ENCODE results near the gene HHLA2.

Gene HHLA2

DNA sequence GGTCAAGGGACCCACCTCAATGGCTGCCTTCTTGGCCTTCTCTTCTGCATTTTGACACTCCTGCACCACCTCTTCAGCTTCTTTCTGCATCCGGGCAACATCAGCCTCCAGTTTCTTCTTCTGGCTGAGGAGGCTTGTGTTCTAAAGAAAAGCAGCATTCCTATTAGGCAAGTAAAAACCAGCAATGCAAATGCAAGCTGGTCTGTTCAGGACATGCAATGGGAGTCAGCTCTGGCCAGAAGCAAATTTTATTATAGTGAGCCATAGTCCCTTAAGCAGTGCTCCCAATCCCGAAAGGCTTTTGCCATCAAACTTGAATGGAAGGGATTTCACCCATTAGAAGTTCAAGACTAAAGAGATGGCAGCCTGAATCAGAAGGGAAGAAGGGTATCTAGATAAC is 97.7 kb downstream of the HHLA2 start:
- DNase-seq, result no peak

DNA sequence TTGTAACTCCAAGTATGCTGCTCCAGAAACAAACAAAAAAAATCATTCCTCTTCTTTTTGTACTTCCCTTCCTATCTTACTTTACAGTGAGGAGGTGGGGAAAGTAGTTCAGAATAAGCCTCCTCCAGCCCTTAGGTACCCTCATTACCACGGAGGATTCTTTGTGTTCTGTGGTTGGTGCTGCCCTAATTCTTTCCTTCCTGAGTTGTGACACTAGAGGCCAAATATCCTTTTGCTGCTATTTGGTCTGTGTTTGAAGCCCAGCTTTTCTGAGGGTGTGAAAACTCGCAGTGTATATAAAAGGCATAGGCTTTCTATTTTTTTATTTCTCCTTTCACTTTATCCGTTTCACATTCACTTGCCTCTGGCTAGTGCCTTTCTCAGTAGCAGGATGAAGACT is 98.2 kb downstream of the HHLA2 start:
- no peak for DNase-seq

DNA sequence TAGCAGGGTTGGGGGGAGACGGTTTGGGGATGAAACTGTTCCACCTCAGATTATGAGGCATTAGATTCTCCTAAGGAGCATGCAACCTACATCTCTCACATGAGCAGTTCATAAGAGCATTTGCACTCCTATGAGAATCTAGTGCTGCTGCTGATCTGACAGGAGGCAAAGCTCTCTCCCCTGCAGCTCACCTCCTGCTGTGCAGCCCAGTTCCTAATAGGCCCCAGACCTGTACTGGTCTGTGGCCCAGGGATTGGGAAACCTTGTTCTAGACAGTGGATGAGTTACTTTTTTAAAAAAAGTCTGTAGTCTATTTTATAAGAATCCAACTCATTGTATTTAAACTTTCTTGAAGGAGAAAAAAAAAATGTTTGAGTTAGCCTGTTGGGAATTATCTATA is 100.0 kb downstream of the HHLA2 start:
- no peak for DNase-seq

- no peak for DNase-seq
Measured at GRCh38 chr3:108398510-108398909, 102.2 kb downstream of the HHLA2 start.

DNA sequence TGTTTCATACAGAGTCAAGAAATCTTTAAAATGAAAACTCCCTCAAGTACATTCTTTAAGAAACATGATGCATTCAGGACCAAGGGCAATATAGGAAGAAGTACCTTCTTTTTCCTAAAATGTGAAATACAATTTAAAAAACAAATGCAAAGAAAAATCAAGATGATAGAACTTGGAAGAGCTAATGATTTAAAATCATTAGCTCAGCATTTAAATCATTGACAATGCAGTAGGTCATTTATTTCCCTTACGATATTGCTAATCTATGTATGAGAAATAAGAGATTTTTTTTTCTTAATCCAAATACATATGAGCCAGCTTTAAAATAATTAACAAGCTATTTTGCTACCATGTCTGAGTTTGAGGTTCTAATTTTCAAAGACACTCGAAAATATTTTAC is 105.5 kb downstream of the HHLA2 start:
- DNase-seq, result no peak

DNA sequence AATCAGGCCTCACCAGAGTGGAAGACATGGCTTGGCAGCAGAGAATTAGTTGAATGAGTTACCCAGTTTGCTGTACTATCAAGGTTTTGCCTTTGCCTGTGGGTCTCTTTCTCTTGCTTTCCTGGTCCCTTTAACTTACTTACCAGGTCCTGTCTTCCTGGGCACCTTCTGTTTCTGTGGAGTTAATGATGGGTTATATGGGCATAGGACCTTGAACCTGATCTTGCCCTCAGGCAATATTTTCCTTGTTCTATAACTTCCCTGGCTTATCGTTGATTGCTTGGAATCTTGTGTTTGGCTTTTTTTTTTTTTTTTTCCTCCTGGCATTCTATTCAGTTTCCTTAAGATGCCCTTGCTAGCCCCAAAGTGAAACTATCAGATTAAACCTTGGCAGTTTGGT is 106.8 kb downstream of the HHLA2 start:
- no peak for DNase-seq

DNA sequence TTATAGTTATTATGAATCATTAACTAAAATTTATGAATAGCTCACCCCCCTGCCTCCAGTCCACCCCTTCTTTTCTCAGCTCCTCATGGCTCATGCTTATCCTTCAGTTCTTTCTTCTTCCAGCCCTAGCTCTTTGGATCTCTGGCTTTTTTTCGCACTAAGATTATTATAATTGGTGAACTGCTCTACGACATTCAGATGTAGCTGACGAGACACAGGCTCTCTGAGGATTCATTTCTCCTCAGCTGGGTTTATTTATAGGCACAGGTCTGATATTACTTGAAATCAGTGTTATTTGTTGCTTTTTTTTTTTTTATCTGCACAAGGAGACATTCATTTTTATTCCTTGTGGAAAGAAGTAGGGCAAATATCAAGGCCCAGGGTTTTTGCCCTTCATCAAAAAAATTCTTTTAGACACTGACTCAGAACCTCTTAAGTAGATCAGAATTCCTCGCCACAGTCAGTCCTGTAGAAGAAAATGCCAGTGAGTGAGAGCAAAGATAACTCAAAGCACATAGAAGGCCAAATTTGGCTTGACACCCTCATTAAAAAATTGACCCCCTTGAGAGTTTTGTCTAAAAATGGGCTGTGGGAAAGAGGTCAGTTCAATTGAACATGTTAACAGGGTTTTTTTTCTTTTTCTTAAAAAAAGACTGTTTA is 107.5 kb downstream of the HHLA2 start:
- DNase-seq, result no peak

DNA sequence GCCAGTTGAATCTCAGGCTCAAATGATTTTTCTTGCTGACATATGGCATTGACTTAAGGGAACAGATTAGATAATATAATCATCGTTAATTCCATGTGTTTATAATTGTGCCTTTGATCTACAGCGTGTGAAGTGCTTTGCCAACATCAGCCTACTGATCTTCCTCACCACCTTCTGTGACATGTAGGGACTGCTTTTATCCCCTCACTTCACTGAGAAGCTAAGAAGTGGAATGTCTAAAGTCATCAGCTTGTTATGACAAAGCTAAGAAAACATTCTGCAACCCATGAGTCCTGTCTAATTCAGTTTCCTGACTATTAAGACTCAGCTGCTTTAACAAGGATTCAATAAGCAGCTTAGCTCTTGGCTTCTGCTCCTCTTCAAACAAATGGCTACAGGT is 108.0 kb downstream of the HHLA2 start:
- no peak for DNase-seq

DNA sequence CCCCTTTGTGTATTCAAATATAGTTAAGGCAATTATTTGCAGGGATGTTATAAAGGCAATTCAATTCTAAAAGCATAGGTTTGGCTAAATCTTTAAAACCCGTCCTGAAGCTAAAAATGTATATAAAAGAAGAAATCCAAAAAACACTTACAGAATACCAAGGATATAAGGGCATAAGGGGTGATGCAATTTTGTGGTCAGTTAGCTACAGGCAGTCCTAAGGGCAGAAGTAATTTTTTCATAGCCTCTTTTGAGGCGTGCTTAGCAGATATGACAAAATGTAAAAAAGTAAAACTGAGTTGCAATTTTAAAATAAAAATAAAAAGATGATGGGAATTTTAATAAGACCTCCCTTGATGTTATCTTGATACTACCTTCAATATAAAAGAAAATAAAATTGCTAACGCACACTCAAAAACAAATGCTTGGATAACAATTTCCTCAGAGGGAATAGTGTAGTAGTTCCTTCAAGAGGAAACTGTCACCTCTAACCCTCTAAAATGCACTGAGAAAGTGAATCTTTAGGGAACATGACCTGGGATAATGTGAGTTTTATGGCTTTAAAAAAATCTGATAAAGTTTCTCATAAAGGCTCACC is 109.8 kb downstream of the HHLA2 start:
- DNase-seq, result no peak

GRCh38 chr3:108406661-108407206 is 110.4 kb downstream of the HHLA2 start:
- DNase-seq, result no peak

- no peak for DNase-seq
Measured at GRCh38 chr3:108407886-108408285, 111.5 kb downstream of the HHLA2 start.

- DNase-seq, result no peak
Measured at GRCh38 chr3:108408883-108409799, 112.8 kb downstream of the HHLA2 start.

GRCh38 chr3:108409800-108410178 is 113.4 kb downstream of the HHLA2 start:
- no peak for DNase-seq

DNA sequence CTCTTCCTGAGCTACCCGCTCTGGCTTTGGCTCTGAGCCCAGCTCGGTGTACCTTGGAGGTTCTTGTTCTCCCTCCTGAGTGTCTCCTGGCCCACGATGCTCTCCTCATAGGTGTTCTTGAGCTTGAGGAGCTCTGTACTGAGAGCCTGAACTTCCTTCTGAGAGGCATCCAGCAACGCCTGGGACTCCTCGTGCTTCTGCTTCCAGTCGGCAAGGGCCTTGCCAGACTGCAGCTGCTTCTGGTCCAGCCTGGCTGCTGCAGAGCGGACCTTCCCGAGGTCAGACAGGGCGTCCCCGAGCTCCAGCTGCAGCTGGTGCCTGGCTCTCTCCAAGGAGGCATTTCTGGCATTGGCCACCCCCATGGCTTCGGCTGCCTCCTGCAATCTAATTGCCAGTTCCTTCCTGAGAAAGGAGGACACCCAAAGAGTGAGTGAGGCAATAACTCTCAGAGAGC is 114.2 kb downstream of the HHLA2 start:
- no peak for DNase-seq

DNA sequence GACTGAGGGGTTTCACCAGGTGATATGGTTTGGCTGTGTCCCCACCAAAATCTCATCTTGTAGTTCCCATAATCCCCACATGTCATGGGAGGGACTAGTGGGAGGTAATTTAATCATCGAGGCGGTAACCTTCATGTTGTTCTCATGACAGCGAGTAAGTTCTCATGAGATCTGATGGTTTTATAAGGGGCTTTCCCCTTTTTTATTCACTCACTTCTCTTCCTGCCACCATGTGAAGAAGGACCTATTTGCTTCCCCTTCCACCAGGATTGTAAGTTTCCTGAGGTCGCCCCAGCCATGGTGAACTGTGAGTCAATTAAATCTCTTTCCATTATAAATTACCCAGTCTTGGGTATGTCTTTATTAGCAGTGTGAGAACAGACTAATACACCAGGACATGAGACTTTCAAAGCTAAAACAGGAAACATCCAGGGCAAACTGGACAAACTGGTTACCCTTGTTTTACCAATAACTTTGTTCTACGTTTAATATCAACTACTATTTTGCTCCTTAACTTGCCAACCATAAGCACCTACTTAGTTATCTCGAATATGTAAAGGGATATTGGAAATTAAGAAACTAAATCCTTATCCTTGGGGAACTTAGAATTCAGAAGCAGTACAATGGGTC is 115.9 kb downstream of the HHLA2 start:
- no peak for DNase-seq

DNA sequence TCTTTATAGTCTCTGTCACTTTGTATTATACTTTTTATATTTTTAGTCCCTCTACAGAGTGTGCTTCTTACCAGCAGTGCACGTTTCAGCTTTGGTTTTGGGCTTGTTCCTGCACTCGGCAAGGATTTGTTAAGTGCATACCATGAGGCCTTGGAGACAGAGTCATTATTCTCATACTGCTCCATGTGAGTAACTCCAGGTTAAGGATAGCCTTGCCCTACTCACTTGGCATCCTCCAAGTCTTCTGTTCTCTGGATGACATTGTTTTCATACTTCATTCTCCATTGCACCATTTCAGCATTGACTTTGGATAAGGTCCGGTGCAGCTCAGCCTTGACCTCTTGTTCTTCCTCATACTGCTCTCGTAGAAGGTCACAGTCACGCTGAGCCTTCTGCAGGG is 117.7 kb downstream of the HHLA2 start:
- DNase-seq, result no peak

DNA sequence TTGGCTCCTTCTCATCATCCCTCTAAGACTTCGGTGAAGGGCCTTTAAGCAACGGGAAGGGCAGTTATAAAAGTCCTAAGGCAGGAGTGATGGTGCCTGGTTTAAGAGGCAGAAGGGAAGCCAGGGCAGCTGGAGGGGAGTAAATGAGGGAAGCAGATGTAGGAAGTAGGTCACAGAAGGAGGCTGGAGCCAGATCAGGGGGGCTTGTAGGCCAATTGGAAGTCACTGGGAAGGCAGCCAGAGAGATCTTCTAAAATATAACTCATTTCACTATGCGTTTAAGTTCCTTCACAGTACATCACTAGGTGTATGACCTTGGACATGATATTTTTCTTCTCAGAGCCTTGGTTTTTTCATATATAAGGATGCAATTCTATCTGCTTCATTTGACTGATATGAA is 119.3 kb downstream of the HHLA2 start:
- DNase-seq, result no peak

DNA sequence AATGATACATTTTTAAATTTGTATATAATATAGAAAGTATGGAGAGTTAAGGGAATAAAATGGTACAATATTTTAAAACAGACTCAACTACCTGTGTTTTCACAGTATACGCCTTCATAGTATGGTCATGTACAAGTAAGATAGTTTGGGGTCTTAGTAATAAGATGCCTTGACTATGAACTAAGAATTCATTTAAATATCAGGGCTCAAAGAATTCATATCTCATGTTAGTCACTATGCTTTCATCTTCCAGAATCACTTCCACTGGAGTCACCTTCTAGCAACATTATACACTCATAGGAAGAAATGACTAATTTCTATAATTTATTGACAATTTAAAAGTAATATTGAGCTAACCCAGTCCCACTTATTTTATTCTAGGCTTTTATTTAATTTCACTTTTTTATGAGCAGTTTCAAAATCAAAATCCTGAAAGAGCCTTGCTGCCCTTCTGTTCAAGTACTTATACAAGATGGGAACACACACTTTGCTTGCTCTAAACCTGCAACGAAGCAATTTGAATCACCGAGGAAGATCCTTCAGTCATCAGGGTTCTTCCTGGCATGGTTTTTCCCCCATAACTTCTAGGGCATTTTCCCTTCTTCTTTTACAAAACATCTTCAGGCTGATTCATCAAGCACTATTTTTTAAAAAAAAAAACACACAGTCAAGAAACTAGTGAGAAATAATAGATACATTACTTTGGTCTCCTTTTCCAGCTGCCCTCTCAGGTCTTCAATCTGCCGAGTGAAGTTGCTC is 119.9 kb downstream of the HHLA2 start:
- no peak for DNase-seq

GRCh38 chr3:108420926-108421325 is 124.6 kb downstream of the HHLA2 start:
- no peak for DNase-seq

Measured in activated naive CD4-positive, alpha-beta T cell treated with Interleukin-2 at 50 U/mL for 16 hours (primary cell).